Muscle of leg (tissue), 11 donors: Measurements from ENCODE around the gene RBP7. TPM values are rescaled to one million over a fixed set of nuclear protein-coding genes. Genes with fewer than 3 reads are reported as not detected.

Experiments
- DNase-seq: peaks from one replicate; pipeline ENCODE4 v3.0.0; 2013
- H3K27ac ChIP-seq: one replicate; pipeline ENCODE4 v1.5.1; 2013; ENCODE audit warnings: mild to moderate bottlenecking, low read length, control low read depth
- H3K27me3 ChIP-seq: one replicate; pipeline ENCODE4 v1.6.1; 2013; ENCODE audit warnings: low read length; ENCODE audit not compliant: control insufficient read depth, insufficient read depth
- H3K36me3 ChIP-seq: one replicate; pipeline ENCODE4 v1.6.1; 2013; ENCODE audit warnings: low read length; ENCODE audit not compliant: control insufficient read depth, insufficient read depth
- H3K4me1 ChIP-seq: one replicate; pipeline ENCODE4 v1.6.1; 2013; ENCODE audit warnings: low read length; ENCODE audit not compliant: control insufficient read depth, insufficient read depth
- H3K4me3 ChIP-seq: one replicate; pipeline ENCODE4 v1.5.1; 2013; ENCODE audit warnings: low read length, control low read depth
- H3K9me3 ChIP-seq: replicated peaks from 2 replicates; pipeline ENCODE4 v1.6.1; 2013; ENCODE audit warnings: low read depth, low read length; ENCODE audit not compliant: control insufficient read depth
- WGBS: methylation state at CpG from one replicate; pipeline ENCODE4 v1.1.5; 2013; ENCODE audit warnings: missing lambda C conversion rate; ENCODE audit not compliant: insufficient coverage; 5-methylcytosine and 5-hydroxymethylcytosine counted together
- polyA plus RNA-seq, 8 donors: library from polyadenylated mRNA; unstranded; fragments of 120-200 nt; gene quantifications; one replicate each; pipeline versions ENCODE4 v1.2.1 to v1.2.3, GENCODE V29; 2013; ENCODE audit warnings: inconsistent platforms in 1 of 8, low replicate concordance in 1 of 8; ENCODE audit not compliant: insufficient read length in 8 of 8, insufficient read depth in 1 of 8
- total RNA-seq: library from RNA; stranded (reverse); fragments of 120-200 nt; gene quantifications from one replicate; pipeline ENCODE4 v1.2.4, GENCODE V29; 2013

RBP7 gene
- total and polyA plus RNA-seq, 9 donors, result 1.9 to 5.7 (median 3.9) TPM

GRCh38 chr1:10064416-10065343, 67.7 kb downstream of the RBP7 start:
- peaks cover 6% of the 10 kb centered on the region for H3K4me1 ChIP-seq
- DNase-seq, result no peak
- no peaks in the 10 kb centered on the region for H3K9me3 ChIP-seq
- WGBS, result 17% methylated on average over 1 of the region's 8 CpGs
- peaks cover 5% of the 10 kb centered on the region for H3K36me3 ChIP-seq
- H3K4me3 ChIP-seq, result no peak overlapping the region
- no peaks in the 10 kb centered on the region for H3K27me3 ChIP-seq
- no peak overlapping the region for H3K27ac ChIP-seq

- no peak for DNase-seq
- peaks cover 6% of the 10 kb centered on the region for H3K4me1 ChIP-seq
- no peaks in the 10 kb centered on the region for H3K27me3 ChIP-seq
- H3K9me3 ChIP-seq, result no peaks in the 10 kb centered on the region
- H3K36me3 ChIP-seq, result peaks cover 3% of the 10 kb centered on the region
- H3K27ac ChIP-seq, result no peak overlapping the region
- WGBS, result 47% methylated on average over 3 of the region's 7 CpGs
- H3K4me3 ChIP-seq, result no peak overlapping the region
Measured at GRCh38 chr1:10065344-10065685, 68.3 kb downstream of the RBP7 start.

Other genes starting within 250 kb of the RBP7 start
- gene CLSTN1, start 173.3 kb upstream of the RBP7 start, total RNA-seq, result 39.3 TPM
- gene CLSTN1, start 173.3 kb upstream of the RBP7 start, polyA plus RNA-seq, result 100 to 1,000 TPM in 1 of 8 donors, 10 to 100 TPM in 7; 64.2 to 102 (median 82.9) TPM
- 60.1 TPM for gene CTNNBIP1, start 87.0 kb upstream of the RBP7 start, total RNA-seq
- 10 to 100 TPM; 47.3 to 81.1 (median 58.5) TPM for gene CTNNBIP1, start 87.0 kb upstream of the RBP7 start, polyA plus RNA-seq
- gene LZIC, start 53.8 kb upstream of the RBP7 start, total RNA-seq, result 53.9 TPM
- gene LZIC, start 53.8 kb upstream of the RBP7 start, polyA plus RNA-seq, result 10 to 100 TPM; 39.1 to 54.2 (median 51.1) TPM
- 13.2 TPM for gene NMNAT1, start 53.8 kb upstream of the RBP7 start, total RNA-seq
- 10 to 100 TPM; 10.8 to 13.1 (median 12.1) TPM for gene NMNAT1, start 53.8 kb upstream of the RBP7 start, polyA plus RNA-seq
- 27.3 TPM for gene UBE4B, start 35.7 kb downstream of the RBP7 start, total RNA-seq
- 10 to 100 TPM; 35.7 to 45.1 (median 42.1) TPM for gene UBE4B, start 35.7 kb downstream of the RBP7 start, polyA plus RNA-seq
- 119 TPM for gene KIF1B, start 213.3 kb downstream of the RBP7 start, total RNA-seq
- 100 to 1,000 TPM in 7 of 8 donors, 10 to 100 TPM in 1; 86.3 to 189 (median 141) TPM for gene KIF1B, start 213.3 kb downstream of the RBP7 start, polyA plus RNA-seq